ENCODE results near the gene SORD.
"Not testable (repeated sequence)": the region's sequence is repeated elsewhere in the genome, so short reads cannot be mapped to it uniquely, and the experiment has no call there.

- TF ChIP-seq POLR2A (IDR thresholded peaks at IDR 0.05), result not testable (repeated sequence)
- TF ChIP-seq CTCF (IDR thresholded peaks at IDR 0.05), result peak; percentile 69 to 93 (median 87)
Observed at GRCh38 chr15:45036812-45037781, 14.1 kb downstream of the SORD start.
